Keratinocyte (primary cell): Measurements from ENCODE around the gene IL22RA1.

Source experiments
- EZH2 ChIP-seq: IDR thresholded peaks from one replicate; pipeline ENCODE4 v1.6.1; 2012; ENCODE audit warnings: inconsistent platforms, mild to moderate bottlenecking, low read length, moderate library complexity
- TF ChIP-seq, protein P1 (sequence below), 3 experiments: IDR thresholded peaks in 1 of 3; conservative IDR thresholded peaks in 1 of 3; optimal IDR thresholded peaks in 1 of 3; 2 replicates in 2 of 3; 3 replicates in 1 of 3; pipeline versions ENCODE3 to v1.5.1; 2011; ENCODE audit warnings: low read length in 3 of 3, mild to moderate bottlenecking in 3 of 3, moderate library complexity in 2 of 3, control low read depth in 1 of 3, inconsistent platforms in 1 of 3; ENCODE audit not compliant: insufficient read depth in 2 of 3; ENCODE audit errors: extremely low read depth in 1 of 3

GRCh38 chr1:24090736-24091135 is 52.2 kb downstream of the IL22RA1 start:
- TF ChIP-seq, protein P1, sequence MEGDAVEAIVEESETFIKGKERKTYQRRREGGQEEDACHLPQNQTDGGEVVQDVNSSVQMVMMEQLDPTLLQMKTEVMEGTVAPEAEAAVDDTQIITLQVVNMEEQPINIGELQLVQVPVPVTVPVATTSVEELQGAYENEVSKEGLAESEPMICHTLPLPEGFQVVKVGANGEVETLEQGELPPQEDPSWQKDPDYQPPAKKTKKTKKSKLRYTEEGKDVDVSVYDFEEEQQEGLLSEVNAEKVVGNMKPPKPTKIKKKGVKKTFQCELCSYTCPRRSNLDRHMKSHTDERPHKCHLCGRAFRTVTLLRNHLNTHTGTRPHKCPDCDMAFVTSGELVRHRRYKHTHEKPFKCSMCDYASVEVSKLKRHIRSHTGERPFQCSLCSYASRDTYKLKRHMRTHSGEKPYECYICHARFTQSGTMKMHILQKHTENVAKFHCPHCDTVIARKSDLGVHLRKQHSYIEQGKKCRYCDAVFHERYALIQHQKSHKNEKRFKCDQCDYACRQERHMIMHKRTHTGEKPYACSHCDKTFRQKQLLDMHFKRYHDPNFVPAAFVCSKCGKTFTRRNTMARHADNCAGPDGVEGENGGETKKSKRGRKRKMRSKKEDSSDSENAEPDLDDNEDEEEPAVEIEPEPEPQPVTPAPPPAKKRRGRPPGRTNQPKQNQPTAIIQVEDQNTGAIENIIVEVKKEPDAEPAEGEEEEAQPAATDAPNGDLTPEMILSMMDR (optimal IDR thresholded peaks at IDR 0.05 in 1 of 3, IDR thresholded peaks at IDR 0.05 in 1 of 3, conservative IDR thresholded peaks at IDR 0.05 in 1 of 3; ENCODE audit: extremely low read depth in 1 of 3, insufficient read depth in 2 of 3, low read length in 3 of 3), result no peak
- TF ChIP-seq EZH2, result no peak
